Rectal smooth muscle tissue (tissue), 1 donor: Measurements from ENCODE around the gene LIMA1.
"Not testable (repeated sequence)": the region's sequence is repeated elsewhere in the genome, so short reads cannot be mapped to it uniquely, and the experiment has no call there.

ENCODE experiments used
- H3K27ac ChIP-seq: one replicate; pipeline ENCODE4 v1.7.0; 2013; ENCODE audit warnings: low read depth, low read length, inconsistent platforms
- H3K27me3 ChIP-seq: one replicate; pipeline ENCODE4 v1.7.0; 2013; ENCODE audit warnings: low read length; ENCODE audit not compliant: control insufficient read depth, insufficient read depth
- H3K36me3 ChIP-seq: one replicate; pipeline ENCODE4 v1.7.0; 2013; ENCODE audit warnings: low read length; ENCODE audit not compliant: control insufficient read depth, insufficient read depth
- H3K4me1 ChIP-seq: one replicate; pipeline ENCODE4 v1.7.0; 2013; ENCODE audit warnings: low read length; ENCODE audit not compliant: control insufficient read depth, insufficient read depth
- H3K4me3 ChIP-seq: one replicate; pipeline ENCODE4 v1.7.0; 2013; ENCODE audit warnings: low read length
- H3K9ac ChIP-seq: one replicate; pipeline ENCODE4 v1.7.0; 2013; ENCODE audit warnings: low read length

Gene LIMA1

DNA sequence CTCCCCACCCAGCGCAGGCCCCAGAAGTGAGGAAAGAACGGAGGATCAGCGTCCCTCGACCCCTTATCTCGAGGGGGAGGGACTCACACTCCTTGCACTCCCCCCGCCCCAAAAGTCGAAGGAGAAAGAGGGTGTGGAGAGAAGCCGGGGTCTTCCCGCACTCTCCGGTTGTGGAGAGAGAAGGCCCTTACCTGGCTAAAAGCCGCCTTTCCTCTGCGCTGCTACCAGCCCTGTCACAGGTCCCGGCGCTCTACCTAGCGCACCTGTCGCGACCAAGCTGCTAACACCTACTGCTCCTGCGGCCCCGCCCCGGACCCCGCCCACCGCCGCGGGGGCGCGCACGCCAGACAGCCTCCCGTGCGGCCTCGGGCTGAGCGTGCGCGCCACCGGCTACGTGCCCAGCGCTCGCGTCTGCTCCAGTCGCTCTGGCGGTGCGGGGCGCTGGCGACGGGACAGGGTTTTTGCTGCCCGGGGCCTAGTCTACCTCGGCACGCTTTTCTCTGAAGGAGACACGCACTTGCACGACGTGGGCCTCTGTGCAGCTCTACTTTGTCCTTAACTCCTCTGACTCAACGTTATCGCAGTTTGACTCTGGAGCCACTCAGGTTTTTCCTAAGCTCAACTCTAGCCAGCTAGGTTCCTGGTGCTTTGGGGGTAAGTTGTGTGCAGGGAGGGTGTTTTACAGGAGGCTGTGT lies at the start of gene LIMA1:
LIMA1 (minus strand) TSS at position 292 of the 695 bp plus-strand sequence. CDS start 34,769 bp downstream, outside the sequence.
- Histone ChIP-seq H3K9ac (peak within 1 kb of the TSS; percentile 81), H3K4me1 (peaks cover 5% of the 10 kb centered on the region), H3K27ac (peak within 1 kb of the TSS; percentile 81), H3K4me3 (peak within 1 kb of the TSS; percentile 96), H3K36me3 (no peaks in the 10 kb centered on the region), H3K27me3 (no peaks in the 10 kb centered on the region)

DNA sequence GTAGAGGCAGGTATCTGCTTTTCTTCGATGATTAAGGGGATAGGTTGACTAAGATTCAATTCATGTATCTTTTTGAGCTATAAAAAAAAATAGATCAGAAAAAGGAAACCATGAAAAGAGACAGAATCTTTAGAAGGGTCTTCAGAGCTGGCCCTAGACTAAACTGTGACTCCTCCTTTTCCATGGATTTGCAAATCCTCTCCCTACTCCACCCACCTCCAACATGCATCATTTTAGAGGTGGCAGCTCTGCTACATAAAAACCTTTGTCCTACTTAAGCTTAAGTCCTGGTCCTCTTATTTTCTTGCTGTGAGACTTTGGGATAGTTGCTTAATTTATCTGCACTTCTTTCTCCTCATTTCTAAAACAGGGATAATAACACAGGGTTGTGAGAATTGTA lies 48.4 kb upstream of the LIMA1 start:
- no peaks in the 10 kb centered on the region for H3K27me3 ChIP-seq
- no peaks in the 10 kb centered on the region for H3K36me3 ChIP-seq
- H3K27ac ChIP-seq = no peak overlapping the region
- H3K4me1 ChIP-seq = no peaks in the 10 kb centered on the region
- H3K9ac ChIP-seq = no peak overlapping the region
- no peak overlapping the region for H3K4me3 ChIP-seq

DNA sequence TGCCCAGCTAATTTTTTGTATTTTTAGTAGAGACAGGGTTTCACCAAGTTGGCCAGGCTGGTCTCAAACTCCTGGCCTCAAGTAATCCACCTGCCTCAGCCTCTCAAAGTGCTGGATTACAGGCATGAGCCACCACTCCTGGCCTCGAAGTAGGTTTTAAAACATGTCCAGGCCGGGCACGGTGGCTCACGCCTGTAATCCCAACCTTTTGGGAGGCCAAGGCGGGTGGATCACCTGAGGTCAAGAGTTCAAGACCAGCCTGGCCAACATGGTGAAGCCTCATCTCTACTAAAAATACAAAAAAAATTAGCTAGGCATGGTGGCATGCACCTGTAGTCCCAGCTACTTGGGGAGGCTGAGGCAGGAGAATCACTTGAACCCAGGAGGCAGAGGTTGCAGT lies 45.3 kb upstream of the LIMA1 start:
- not testable (repeated sequence) for H3K4me1 ChIP-seq, H3K27me3 ChIP-seq, H3K9ac ChIP-seq, H3K4me3 ChIP-seq, H3K27ac ChIP-seq, H3K36me3 ChIP-seq

DNA sequence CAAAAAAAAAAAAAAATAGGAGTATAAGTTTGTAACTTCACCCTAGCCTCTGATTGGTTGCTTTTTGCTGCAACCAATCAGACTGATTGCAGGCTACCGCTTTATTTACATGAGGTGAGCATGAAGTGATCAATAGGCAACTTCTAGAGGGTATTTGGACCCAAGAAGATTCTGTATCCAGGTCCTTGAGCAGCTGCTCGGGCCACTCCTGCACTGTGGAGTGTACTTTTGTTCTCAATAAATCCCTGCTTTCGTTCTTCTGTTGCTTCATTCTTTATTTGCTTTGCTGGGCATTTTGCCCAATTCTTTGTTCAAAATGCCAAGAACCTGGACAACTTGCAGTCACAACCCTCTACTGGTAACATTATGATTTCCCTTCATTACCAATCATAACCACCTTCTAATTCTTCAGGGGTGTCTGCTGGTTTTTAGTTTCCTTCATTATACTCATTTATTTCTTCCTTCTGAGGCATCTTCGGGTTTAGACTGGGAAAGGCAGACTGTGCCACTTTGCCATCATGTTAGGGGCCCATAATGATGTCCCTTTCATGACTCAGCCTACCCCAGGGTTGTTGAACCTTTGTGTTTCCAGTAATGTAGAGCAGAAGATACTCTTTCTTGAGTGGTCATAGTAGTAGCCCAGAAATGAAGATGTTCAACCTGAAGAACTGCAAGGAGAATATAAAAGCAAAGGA lies 43.4 kb upstream of the LIMA1 start:
- Histone ChIP-seq H3K27ac (no peak overlapping the region), H3K4me1 (no peaks in the 10 kb centered on the region), H3K9ac (no peak overlapping the region), H3K36me3 (no peaks in the 10 kb centered on the region), H3K4me3 (no peak overlapping the region), H3K27me3 (no peaks in the 10 kb centered on the region)

DNA sequence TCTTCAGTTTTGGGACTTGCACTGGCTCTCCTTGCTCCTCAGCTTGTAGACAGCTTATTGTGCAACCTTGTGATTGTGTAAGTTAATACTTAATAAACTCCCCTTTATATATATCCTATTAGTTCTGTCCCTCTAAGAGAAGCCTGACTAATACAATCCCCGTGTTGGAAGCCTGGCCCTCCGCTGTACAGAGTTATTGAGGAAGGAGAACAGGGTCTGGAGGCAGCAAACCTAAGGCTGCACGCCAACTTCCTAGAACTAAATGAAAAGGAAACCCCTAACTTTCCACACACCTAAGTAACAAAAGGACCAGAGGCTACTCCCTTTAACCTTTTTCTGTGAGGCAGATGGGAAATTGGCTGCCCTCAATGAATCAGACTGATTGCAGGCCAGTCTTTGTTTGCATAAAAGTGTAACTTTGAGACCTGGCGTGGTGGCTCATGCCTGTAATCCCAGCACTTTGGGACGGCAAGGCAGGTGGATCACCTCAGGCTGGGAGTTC lies 42.6 kb upstream of the LIMA1 start:
- Histone ChIP-seq H3K36me3 (no peaks in the 10 kb centered on the region), H3K4me1 (no peaks in the 10 kb centered on the region), H3K27ac (no peak overlapping the region), H3K9ac (no peak overlapping the region), H3K27me3 (no peaks in the 10 kb centered on the region), H3K4me3 (no peak overlapping the region)

DNA sequence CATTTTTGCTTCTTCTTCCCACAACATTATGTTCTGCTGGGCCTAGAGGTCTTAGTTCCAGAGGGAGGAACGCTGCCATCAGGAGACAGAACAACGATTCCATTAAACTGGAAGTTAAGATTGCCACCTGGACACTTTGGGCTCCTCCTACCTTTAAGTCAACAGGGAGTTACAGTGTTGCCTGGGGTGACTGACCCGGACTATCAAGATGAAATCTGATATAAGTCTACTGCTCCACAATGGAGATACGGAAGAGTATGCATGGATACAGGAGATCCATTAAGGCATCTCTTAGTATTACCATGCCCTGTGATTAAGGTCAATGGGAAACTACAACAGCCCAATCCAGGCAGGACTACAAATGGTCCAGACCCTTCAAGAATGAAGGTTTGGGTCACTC lies 41.5 kb upstream of the LIMA1 start:
- not testable (repeated sequence) for H3K27me3 ChIP-seq, H3K36me3 ChIP-seq, H3K4me1 ChIP-seq, H3K27ac ChIP-seq, H3K4me3 ChIP-seq, H3K9ac ChIP-seq

DNA sequence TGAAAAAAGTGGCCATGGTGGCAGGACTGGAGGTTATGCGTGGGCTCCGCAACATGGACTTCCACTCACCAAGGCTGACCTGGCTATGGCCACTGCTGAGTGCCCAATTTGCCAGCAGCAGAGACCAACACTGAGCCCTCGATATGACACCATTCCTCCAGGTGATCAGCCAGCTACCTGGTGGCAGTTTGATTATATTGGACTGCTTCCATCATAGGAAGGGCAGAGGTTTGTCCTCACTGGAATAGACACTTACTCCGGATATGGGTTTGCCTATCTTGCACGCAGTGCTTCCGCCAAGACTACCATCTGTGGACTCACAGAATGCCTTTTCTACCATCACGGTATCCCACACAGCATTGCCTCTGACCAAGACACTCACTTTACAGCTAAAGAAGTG lies 40.8 kb upstream of the LIMA1 start:
- H3K36me3 ChIP-seq, H3K9ac ChIP-seq, H3K27me3 ChIP-seq, H3K27ac ChIP-seq, H3K4me1 ChIP-seq, H3K4me3 ChIP-seq: not testable (repeated sequence)

DNA sequence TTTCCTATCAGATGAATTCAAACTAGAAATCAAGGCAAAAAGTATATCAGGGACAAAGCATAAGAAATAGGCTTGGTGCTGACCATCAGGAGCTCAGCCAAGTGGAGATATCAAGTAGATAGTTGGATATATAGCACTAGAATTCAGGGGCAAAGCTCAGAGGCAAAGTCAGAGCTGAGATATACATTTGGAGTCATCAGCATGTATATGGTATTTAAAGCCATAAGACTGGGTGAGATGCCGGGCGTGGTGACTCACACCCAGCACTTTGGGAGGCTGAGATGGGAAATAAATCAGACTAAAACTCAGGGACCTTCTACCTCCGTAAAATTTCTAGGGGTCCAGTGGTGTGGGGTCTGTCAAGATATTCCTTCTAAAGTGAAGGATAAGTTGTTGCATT lies 38.9 kb upstream of the LIMA1 start:
- Histone ChIP-seq H3K4me3 (no peak overlapping the region), H3K4me1 (no peaks in the 10 kb centered on the region), H3K27me3 (no peaks in the 10 kb centered on the region), H3K27ac (no peak overlapping the region), H3K9ac (no peak overlapping the region), H3K36me3 (no peaks in the 10 kb centered on the region)

DNA sequence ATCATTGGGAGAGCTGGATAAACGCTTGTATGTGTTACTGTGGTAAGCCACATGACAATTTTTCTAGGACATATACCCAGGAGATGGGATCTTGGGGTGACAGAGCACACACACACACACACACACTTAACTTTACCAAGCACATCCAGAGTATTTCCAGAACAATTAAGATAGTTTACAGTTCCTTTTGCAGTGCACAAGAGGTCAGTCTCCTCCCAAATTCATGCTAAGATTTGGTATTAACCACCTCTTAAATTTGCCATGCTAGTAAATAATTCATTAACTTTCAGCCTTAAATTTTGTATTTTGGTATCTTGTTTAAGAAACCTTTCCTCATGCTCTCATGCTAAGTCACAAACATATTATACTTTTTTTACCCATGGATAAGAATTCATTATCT lies 33.9 kb upstream of the LIMA1 start:
- Histone ChIP-seq H3K27ac (no peak overlapping the region), H3K4me1 (no peaks in the 10 kb centered on the region), H3K36me3 (no peaks in the 10 kb centered on the region), H3K9ac (no peak overlapping the region), H3K4me3 (no peak overlapping the region), H3K27me3 (no peaks in the 10 kb centered on the region)

DNA sequence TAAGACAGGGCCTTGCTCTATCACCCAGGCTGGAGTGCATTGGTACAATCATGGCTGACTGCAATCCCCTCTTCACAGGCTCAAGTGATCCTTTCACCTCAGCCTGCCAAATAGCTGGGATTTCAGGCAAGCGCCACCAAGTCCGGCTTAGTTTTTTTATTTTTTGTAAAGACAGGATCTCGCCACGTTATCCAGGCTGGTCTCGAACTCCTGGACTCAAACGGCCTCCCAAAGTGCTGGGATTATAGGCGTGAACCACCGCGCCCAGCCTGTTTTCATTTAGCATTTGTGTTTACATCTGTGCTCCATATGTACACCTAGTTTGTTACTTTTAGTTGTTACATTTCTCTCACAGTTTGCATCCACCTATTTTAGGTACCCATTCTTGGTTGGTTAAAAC lies 32.5 kb upstream of the LIMA1 start:
- no peaks in the 10 kb centered on the region for H3K36me3 ChIP-seq
- H3K4me1 ChIP-seq = no peaks in the 10 kb centered on the region
- no peaks in the 10 kb centered on the region for H3K27me3 ChIP-seq
- no peak overlapping the region for H3K9ac ChIP-seq
- H3K27ac ChIP-seq = no peak overlapping the region
- H3K4me3 ChIP-seq = no peak overlapping the region

DNA sequence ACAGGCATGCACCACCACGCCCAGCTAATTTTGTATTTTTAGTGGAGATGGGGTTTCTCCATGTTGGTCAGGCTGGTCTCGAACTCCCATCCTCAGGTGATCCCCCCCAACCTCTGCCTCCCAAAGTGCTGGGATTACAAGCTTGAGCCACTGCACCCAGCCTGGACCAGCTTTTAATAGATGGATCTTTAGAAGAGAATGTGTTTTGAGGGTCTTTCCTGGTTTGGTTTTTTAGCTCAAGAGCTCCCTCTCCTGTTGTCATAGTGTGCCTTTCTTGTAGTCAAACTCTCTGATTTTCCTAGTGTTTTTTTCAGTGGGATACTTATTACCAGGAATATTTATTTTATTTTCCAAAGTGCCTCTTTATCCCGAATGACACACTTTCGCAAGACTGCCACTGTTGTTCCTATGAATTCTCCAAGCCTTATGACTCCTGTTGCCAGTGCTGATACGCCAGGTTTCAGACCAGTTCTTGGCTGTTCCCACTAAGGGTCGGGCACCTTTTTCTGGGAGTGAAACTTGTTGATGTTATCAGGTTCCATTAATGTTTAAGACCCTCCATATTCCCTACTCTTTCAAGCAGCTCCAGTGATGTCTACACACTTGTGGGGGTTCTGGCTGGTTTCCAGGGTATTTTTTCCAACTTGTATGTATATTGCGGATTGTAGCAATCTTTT lies 31.5 kb upstream of the LIMA1 start:
- H3K4me1 ChIP-seq = no peaks in the 10 kb centered on the region
- no peak overlapping the region for H3K4me3 ChIP-seq
- H3K27me3 ChIP-seq = no peaks in the 10 kb centered on the region
- no peak overlapping the region for H3K27ac ChIP-seq
- no peak overlapping the region for H3K9ac ChIP-seq
- no peaks in the 10 kb centered on the region for H3K36me3 ChIP-seq

DNA sequence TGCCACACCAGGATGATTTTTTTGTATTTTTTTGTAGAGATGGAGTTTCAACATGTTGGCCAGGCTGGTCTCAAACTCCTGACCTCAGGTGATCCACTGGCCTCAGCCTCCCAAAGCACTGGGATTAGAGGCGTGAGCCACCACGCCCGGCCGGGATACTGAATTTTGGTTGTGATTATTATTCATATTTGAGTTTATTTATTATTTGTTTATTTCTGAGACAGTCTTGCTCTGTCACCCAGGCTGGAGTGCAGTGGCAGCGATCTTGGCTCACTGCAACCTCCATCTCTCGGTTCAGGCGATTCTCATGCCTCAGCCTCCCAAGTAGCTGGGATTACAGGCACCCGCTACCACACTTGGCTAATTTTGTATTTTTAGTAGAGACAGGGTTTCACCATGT lies 30.7 kb upstream of the LIMA1 start:
- H3K36me3 ChIP-seq, H3K27me3 ChIP-seq, H3K9ac ChIP-seq, H3K27ac ChIP-seq, H3K4me1 ChIP-seq, H3K4me3 ChIP-seq: not testable (repeated sequence)
